Fibroblast of mammary gland (primary cell): ENCODE results near the gene SH3RF3.

Source experiments
- DNase-seq: peaks from one replicate; pipeline ENCODE4 v3.0.0-alpha.2; 2010; ENCODE audit warnings: low read depth
- H3K4me3 ChIP-seq: 2 replicates; pipeline ENCODE4 v1.5.1; 2011; ENCODE audit warnings: low read depth, mild to moderate bottlenecking, low read length, moderate library complexity; ENCODE audit not compliant: control insufficient read depth
- CTCF ChIP-seq: conservative IDR thresholded peaks from 2 replicates; pipeline ENCODE4 v1.5.1; 2011; ENCODE audit warnings: low read depth, low read length, inconsistent platforms; ENCODE audit not compliant: control insufficient read depth, insufficient read depth

Gene SH3RF3

GRCh38 chr2:109321570-109321969, 192.6 kb downstream of the SH3RF3 start:
- peak; percentile 91 for DNase-seq
- peak overlapping the region; percentile 0 for H3K4me3 ChIP-seq
- TF ChIP-seq CTCF: peak; percentile 31

- TF ChIP-seq CTCF: no peak
- peak; percentile 100 for DNase-seq
- peak overlapping the region; percentile 0 for H3K4me3 ChIP-seq
Measured at GRCh38 chr2:109322111-109322510, 193.1 kb downstream of the SH3RF3 start.

- no peak for TF ChIP-seq CTCF
- DNase-seq: no peak
- no peak overlapping the region for H3K4me3 ChIP-seq
Measured at GRCh38 chr2:109322641-109323040, 193.6 kb downstream of the SH3RF3 start.

- H3K4me3 ChIP-seq: no peak overlapping the region
- peak; percentile 100 for DNase-seq
- no peak for TF ChIP-seq CTCF
Measured at GRCh38 chr2:109324861-109325260, 195.9 kb downstream of the SH3RF3 start.

- no peak for DNase-seq
- TF ChIP-seq CTCF: no peak
- H3K4me3 ChIP-seq: no peak overlapping the region
Measured at GRCh38 chr2:109325570-109325969, 196.6 kb downstream of the SH3RF3 start.

- TF ChIP-seq CTCF: no peak
- peak; percentile 59 for DNase-seq
Measured at GRCh38 chr2:109326306-109326705, 197.3 kb downstream of the SH3RF3 start.

GRCh38 chr2:109330056-109330455, 201.1 kb downstream of the SH3RF3 start:
- H3K4me3 ChIP-seq: no peak overlapping the region
- TF ChIP-seq CTCF: no peak
- peak; percentile 72 for DNase-seq

More at GRCh38 chr2:109326306-109326705, 197.3 kb downstream of the SH3RF3 start:
- H3K4me3 ChIP-seq: no peak overlapping the region
